Small intestine (tissue), 7 donors: ENCODE results near the gene LCAT. TPM values are rescaled to one million over a fixed set of nuclear protein-coding genes. Genes with fewer than 3 reads are reported as not detected.

Experiments
- DNase-seq, 2 donors: peaks; one replicate each; pipeline versions ENCODE4 v3.0.0 to v3.0.0-alpha.2; 2013
- FAIRE-seq: peaks from 2 replicates; lab custom pipeline; 2012; peaks lifted over from hg19 to GRCh38; lab: Jason Lieb, UNC
- H3K27ac ChIP-seq, 3 donors: one replicate each; pipeline ENCODE4 v1.5.1; 2013; ENCODE audit warnings: low read length in 2 of 3, mild to moderate bottlenecking in 2 of 3, control low read depth in 1 of 3, inconsistent platforms in 1 of 3, low read depth in 1 of 3, moderate library complexity in 1 of 3
- H3K27me3 ChIP-seq, 3 donors: one replicate each; pipeline ENCODE4 v1.6.1; 2013; ENCODE audit warnings: low read length in 3 of 3, inconsistent platforms in 1 of 3; ENCODE audit not compliant: control insufficient read depth in 3 of 3, insufficient read depth in 3 of 3
- H3K36me3 ChIP-seq, 3 donors: one replicate each; pipeline ENCODE4 v1.6.1; 2013; ENCODE audit warnings: low read length in 3 of 3, inconsistent platforms in 1 of 3, low read depth in 1 of 3, mild to moderate bottlenecking in 1 of 3, moderate library complexity in 1 of 3; ENCODE audit not compliant: control insufficient read depth in 3 of 3, insufficient read depth in 2 of 3
- H3K4me1 ChIP-seq, 3 donors: one replicate each; pipeline ENCODE4 v1.6.1; 2013; ENCODE audit warnings: low read length in 2 of 3, inconsistent platforms in 1 of 3, low read depth in 1 of 3, mild to moderate bottlenecking in 1 of 3, moderate library complexity in 1 of 3; ENCODE audit not compliant: control insufficient read depth in 3 of 3, insufficient read depth in 2 of 3
- H3K4me3 ChIP-seq, 3 donors: one replicate each; pipeline ENCODE4 v1.5.1; 2013; ENCODE audit warnings: low read length in 3 of 3, control low read depth in 1 of 3, inconsistent platforms in 1 of 3, low read depth in 1 of 3, mild to moderate bottlenecking in 1 of 3, moderate library complexity in 1 of 3
- H3K9me3 ChIP-seq, 2 donors: one replicate each; pipeline ENCODE4 v1.6.1; 2013; ENCODE audit warnings: low read depth in 1 of 2, low read length in 1 of 2; ENCODE audit not compliant: control insufficient read depth in 2 of 2, insufficient read depth in 1 of 2
- WGBS, 3 donors: extraction: QIAGEN DNeasy Blood & Tissue Kit; methylation state at CpG; one replicate each; pipeline ENCODE4 v1.1.7; 2013; 5-methylcytosine and 5-hydroxymethylcytosine counted together
- polyA plus RNA-seq, 4 donors: library from polyadenylated mRNA; stranded (reverse) in 3 of 4; unstranded in 1 of 4; fragments of 200-250 nt in 3 of 4; fragments of 120-200 nt in 1 of 4; gene quantifications; one replicate each; pipeline versions ENCODE4 v1.2.1 to v1.2.3, GENCODE V29; 2013
- donor health status: healthy with polysubstance abuse.
- donor health status: control.
- donor health status: control.
- donor health status: Bipolar disorder and iron deficiency.
- donor health status: healthy.

The LCAT gene
- polyA plus RNA-seq, 4 donors, result 0.54 to 10.1 (median 2.9) TPM

GRCh38 chr16:67946966-67947558, 3.1 kb upstream of the LCAT start:
- H3K27ac ChIP-seq, result no peak overlapping the region
- no peak for FAIRE-seq
- DNase-seq, result no peak
- H3K27me3 ChIP-seq, result no peaks in the 10 kb centered on the region
- peaks cover 0 to 93% (median 2%) of the 10 kb centered on the region in 3 donors for H3K36me3 ChIP-seq
- H3K4me3 ChIP-seq, result no peak overlapping the region
- peaks cover 0 to 8% (median 0%) of the 10 kb centered on the region in 3 donors for H3K4me1 ChIP-seq
- WGBS, 3 donors, result 89 to 91% (median 90%) methylated on average over 26 to 28 of the region's 28 CpGs
- H3K9me3 ChIP-seq, result no peaks in the 10 kb centered on the region

- Histone ChIP-seq H3K36me3 (peaks cover 0 to 93% (median 2%) of the 10 kb centered on the region in 3 donors), H3K27me3 (no peaks in the 10 kb centered on the region), H3K4me3 (no peak overlapping the region), H3K27ac (no peak overlapping the region), H3K4me1 (peaks cover 0 to 8% (median 0%) of the 10 kb centered on the region in 3 donors), H3K9me3 (no peaks in the 10 kb centered on the region)
- 94 to 95% (median 95%) methylated on average over 20 of the region's 20 CpGs for WGBS, 3 donors
- no peak for DNase-seq
- no peak for FAIRE-seq
Measured at GRCh38 chr16:67946128-67946569, 2.2 kb upstream of the LCAT start.

GRCh38 chr16:67945392-67945933, 1.5 kb upstream of the LCAT start:
- 87 to 90% (median 90%) methylated on average over 24 of the region's 24 CpGs for WGBS, 3 donors

GRCh38 chr16:67944690-67945391, 921 bp upstream of the LCAT start:
- H3K36me3 ChIP-seq, result peaks cover 0 to 85% (median 2%) of the 10 kb centered on the region in 3 donors
- no peaks in the 10 kb centered on the region for H3K9me3 ChIP-seq
- H3K27me3 ChIP-seq, result no peaks in the 10 kb centered on the region
- H3K4me3 ChIP-seq, result no peak overlapping the region
- FAIRE-seq (no peak), DNase-seq (no peak)
- WGBS, 3 donors, result 90 to 92% (median 92%) methylated on average over 24 of the region's 24 CpGs
- peak overlapping the region in 1 of 3 donors; percentile 53 for H3K27ac ChIP-seq
- peaks cover 0 to 8% (median 0%) of the 10 kb centered on the region in 3 donors for H3K4me1 ChIP-seq

More at GRCh38 chr16:67945392-67945933, 1.5 kb upstream of the LCAT start:
- peaks cover 0 to 8% (median 0%) of the 10 kb centered on the region in 3 donors for H3K4me1 ChIP-seq
- DNase-seq (no peak), FAIRE-seq (no peak)
- no peaks in the 10 kb centered on the region for H3K9me3 ChIP-seq
- no peak overlapping the region for H3K27ac ChIP-seq
- H3K36me3 ChIP-seq, result peaks cover 0 to 86% (median 2%) of the 10 kb centered on the region in 3 donors
- H3K27me3 ChIP-seq, result no peaks in the 10 kb centered on the region
- no peak overlapping the region for H3K4me3 ChIP-seq

GRCh38 chr16:67943256-67943618, 683 bp downstream of the LCAT start:
- DNase-seq (no peak), FAIRE-seq (no peak)
- no peaks in the 10 kb centered on the region for H3K27me3 ChIP-seq
- no peak overlapping the region for H3K4me3 ChIP-seq
- H3K27ac ChIP-seq, result peak overlapping the region in 1 of 3 donors; percentile 32
- 45 to 74% (median 63%) methylated on average over 5 to 6 of the region's 6 CpGs for WGBS, 3 donors
- H3K9me3 ChIP-seq, result no peaks in the 10 kb centered on the region
- peaks cover 0 to 79% (median 2%) of the 10 kb centered on the region in 3 donors for H3K36me3 ChIP-seq
- peaks cover 0 to 8% (median 0%) of the 10 kb centered on the region in 3 donors for H3K4me1 ChIP-seq

GRCh38 chr16:67942510-67943255, 1.2 kb downstream of the LCAT start:
- Histone ChIP-seq H3K36me3 (peaks cover 0 to 76% (median 2%) of the 10 kb centered on the region in 3 donors), H3K27me3 (no peaks in the 10 kb centered on the region), H3K4me1 (peaks cover 0 to 8% (median 0%) of the 10 kb centered on the region in 3 donors), H3K27ac (no peak overlapping the region), H3K4me3 (no peak overlapping the region), H3K9me3 (no peaks in the 10 kb centered on the region)
- WGBS, 3 donors, result 76 to 89% (median 80%) methylated on average over 26 to 27 of the region's 27 CpGs
- no peak for FAIRE-seq
- no peak for DNase-seq

GRCh38 chr16:67942200-67942509, 1.8 kb downstream of the LCAT start:
- WGBS, 3 donors, result 59 to 70% (median 63%) methylated on average over 6 of the region's 6 CpGs
- no peaks in the 10 kb centered on the region for H3K27me3 ChIP-seq
- H3K36me3 ChIP-seq, result peaks cover 0 to 74% (median 2%) of the 10 kb centered on the region in 3 donors
- DNase-seq, result peak; percentile 40 to 59
- no peak overlapping the region for H3K4me3 ChIP-seq
- no peak for FAIRE-seq
- peaks cover under 1 to 13% (median 2%) of the 10 kb centered on the region in 3 donors for H3K4me1 ChIP-seq
- no peak overlapping the region for H3K27ac ChIP-seq
- H3K9me3 ChIP-seq, result no peaks in the 10 kb centered on the region
